NK-92 (cell line): ENCODE data around the gene ARFGEF3.

Experiments used
- DNase-seq: peaks from one replicate; lab custom pipeline; 2025; ENCODE audit not compliant: unreplicated experiment; lab: John Stamatoyannopoulos, UW

ARFGEF3 gene

DNA sequence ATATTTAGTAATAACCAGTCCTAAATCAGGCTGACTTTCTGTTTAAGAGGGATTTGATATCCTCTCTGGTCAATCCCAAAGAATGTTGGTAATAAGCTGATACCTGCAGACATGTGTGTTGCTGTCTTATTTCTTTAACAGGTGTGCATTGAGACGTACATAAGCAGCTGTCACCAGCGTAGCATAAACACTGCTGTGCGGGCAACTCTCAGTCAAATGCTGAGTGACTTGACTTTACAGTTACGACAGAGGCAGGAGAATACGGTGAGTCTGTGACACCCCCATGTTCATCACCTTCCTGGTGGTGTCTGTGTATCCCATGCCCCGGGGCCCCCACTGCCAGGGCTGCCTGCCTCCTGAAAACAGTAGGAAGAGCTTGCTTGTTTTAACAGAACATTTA lies 76.6 kb downstream of the ARFGEF3 start:
- DNase-seq: no peak

DNA sequence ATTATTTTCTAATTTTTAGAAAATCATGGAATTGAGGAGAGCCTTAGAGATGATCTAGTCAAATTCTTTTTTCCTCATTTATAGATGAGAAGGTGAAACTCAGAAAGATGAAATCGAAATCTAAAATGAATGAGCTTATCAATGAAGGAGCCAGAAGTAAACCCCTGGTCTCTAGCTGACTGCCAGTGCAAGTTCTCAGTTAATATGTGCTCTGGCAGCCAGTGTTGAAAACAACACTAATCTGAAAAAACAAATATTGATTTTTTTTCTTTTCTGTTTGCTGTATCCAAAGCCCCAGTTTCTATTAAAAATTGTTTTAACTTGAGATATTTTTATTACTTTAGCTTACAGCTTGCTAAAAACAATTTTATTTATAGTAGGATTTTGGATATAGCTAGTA lies 78.0 kb downstream of the ARFGEF3 start:
- DNase-seq: no peak

DNA sequence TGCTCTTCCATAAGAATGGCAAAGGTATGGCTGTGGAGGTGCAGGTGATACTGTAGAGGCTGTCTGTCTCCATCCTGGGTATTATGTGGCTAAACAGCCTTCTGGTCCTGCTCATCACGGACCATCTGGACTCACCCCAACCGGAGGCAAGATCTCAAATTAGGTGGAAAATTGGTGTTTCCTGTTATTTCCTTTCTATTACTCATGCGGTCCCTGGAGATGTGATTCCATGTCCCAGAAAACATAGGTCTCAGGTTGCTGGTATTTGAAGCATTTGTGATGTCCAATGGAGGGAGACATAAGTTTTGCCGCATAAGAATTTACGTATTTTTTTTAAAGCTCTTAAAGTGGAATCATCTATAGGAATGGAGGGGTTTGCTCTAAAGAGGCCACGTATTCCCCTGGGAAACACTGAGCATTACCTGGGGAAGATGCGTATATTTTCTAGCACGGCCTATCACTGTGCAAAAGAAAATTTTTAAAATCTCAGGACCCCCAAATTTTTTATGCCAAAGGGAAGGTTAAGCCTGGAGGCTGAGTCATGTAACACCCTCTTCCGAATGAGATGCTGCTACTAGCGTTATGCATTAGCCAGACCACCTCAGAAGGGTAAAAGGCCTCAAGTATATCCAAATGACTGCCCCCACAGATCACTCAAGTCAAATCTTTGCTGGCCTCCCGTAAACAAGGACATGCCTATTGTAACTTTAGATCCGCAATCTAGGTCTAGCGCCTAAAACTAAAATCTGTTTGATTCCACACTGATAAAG lies 78.9 kb downstream of the ARFGEF3 start:
- no peak for DNase-seq

DNA sequence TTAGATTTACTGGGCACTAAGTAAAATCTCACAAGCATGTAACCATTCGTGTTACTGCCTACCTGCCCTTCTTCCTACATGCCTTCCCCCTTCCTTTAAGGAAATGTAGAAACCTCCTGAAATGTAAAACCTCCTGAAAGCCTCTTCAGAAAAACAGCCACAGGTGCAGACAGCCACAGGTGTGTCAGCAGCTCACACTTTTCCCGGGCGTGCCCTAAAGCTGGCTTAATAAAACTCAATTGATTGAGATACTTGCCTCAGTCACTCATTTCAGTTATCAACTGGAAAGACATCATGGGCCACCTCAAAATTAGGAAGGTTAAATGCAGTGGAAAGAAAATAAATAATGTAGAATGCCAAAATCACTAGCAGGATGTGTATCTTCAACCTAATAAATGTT lies 79.6 kb downstream of the ARFGEF3 start:
- DNase-seq: no peak

DNA sequence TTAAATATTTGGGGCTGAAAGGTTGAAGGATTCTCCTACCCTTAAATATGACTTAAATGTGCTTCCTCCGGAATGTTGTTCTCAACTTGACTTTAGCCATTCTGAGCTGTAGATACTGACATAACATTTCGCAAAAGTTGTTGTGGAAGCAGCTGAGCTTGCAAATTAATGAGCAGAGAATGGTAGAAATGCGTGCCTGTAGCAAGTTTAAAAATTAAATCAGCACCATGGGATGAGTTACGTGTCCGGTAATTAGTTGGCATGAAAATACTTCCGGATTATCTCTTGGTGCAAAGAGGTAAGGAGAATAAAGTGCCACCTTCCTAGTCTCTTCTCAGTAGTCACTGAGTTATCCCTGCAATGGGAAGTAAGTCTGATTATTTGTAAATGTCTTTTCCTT lies 80.2 kb downstream of the ARFGEF3 start:
- no peak for DNase-seq

DNA sequence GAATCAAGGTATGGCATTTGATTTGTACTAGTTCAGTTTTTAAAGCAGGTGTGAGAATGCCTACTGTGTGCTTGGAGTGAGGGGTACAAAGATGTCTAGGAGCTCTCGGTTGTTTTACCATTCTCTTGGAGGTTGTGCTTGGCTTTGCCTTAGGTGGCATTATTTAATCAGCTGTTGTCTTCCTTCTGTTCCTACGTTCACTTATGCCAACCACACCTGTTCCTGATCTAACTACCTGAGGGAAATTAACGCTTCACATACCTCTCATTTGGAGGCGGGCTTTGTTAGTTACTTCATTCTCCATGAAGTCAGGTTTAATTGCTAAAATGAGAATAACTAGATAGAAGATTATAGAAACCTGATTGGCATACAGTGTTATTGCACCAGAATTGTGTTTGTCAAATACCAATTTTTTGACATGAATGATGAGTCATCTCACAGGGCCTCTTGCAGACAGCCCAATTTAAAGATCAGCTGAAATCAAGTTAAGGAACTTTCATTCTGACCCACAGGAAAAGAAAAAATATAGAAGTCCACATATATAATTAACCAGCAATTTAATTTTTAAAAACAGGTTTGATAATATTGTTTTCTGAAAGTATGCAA lies 81.4 kb downstream of the ARFGEF3 start:
- DNase-seq: no peak

DNA sequence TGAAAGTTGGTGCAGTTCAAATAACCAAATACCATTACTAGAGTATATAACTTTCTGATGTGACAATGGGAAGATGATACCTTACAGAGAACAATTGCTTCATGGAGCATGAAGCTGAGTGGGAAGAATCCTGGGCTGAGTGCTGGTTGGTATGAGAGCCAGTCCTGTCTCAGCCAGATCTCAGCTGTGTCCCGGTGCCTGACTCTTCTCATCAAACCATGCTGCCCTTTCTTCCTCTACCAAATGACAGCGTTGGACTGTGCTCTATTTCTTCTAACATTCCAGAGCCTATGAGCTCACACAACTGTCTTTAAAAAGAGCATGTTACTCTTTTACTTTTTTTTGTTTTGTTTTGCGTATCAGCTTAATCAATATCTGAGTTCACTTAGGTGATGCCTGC lies 84.0 kb downstream of the ARFGEF3 start:
- DNase-seq: no peak

DNA sequence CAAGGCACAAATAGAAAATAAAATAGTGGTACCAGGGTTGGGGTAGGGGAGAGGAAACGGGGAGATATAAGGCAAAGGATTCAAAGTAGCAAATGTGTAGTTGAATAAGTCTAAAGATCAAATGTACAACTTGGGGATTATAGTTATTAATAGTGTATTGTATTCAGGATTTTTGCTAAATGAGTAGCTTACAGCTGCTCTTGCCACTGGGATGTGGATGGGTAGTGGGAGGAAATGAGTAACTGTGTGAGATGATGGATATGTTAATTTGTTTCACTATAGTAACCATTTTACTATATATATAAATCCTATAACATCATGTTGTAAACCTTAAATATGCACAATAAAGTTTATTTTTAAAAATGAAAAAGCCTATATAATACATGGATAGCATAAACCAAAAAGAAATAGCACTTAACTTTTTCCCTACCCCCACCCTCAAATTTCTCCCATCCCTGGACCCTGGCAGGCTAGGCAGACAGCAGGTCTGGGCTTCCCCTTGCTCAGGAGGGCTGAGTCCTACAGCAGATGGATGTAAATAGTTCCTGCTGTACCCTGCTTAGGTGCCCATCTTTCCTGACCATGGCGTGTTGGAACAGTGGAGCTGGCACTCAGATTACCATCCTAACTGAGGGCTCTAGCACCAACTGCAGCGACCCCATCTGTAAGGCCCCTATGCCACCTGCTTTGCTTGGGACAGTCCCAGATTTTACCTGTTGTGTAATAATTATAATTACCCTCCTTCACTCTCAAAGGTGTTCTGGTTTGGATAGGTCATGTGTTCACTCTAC lies 85.1 kb downstream of the ARFGEF3 start:
- DNase-seq: no peak

DNA sequence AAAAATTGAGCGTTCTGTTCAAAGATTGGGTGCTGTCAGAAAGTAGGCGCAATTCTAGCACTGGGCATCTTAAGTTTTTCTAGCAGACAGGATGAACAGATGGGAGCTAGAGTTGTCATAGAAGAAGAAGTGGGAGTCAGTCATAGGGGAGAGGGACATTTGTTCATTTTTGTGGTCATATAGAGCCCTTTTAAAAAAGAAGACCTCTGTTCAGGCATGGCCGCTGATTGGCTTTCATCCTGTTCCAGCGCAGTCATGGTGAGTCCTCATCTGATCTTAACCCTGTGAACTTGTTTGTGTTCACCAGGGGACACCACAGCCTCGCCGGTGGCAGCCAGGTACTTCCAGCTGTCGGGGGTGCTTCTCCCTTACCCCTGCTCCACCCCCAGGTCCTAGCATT lies 86.3 kb downstream of the ARFGEF3 start:
- DNase-seq: no peak

DNA sequence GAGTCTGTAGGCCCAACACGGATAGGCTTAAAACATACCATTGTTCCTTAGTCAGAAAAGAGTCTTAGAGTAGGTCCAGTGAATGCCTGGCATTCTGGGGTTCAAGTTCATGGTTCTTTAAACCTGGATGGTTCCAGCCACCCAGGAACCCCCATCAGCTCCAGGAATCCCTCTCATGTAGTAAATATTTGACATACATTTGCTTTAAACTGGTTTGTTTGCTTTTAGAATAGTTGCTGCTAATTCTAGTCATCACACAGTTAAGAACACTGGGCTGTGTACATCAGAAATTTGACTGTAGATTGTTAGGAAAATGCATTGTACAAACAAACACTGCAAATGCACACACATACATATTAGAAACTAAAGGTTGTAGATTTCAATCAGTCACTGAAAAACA lies 87.1 kb downstream of the ARFGEF3 start:
- no peak for DNase-seq

DNA sequence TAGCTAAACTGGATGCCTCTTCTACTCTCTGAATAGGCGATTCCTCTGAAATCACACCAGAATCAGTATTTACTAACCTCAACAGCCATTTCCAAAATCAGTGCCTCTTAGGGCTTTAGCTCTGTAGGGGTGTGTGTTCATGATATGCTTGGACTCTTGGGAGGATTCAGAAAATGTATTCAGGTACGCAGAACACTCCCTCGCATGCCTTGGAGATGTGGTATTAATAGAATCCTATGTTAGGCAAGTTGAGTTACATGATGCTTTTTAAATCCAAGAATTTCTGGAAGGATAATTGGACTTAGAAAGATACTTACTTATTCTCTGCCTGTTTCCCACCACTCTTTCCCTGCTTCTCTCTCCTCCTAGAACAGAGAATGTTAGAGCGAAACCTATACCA lies 88.3 kb downstream of the ARFGEF3 start:
- no peak for DNase-seq

DNA sequence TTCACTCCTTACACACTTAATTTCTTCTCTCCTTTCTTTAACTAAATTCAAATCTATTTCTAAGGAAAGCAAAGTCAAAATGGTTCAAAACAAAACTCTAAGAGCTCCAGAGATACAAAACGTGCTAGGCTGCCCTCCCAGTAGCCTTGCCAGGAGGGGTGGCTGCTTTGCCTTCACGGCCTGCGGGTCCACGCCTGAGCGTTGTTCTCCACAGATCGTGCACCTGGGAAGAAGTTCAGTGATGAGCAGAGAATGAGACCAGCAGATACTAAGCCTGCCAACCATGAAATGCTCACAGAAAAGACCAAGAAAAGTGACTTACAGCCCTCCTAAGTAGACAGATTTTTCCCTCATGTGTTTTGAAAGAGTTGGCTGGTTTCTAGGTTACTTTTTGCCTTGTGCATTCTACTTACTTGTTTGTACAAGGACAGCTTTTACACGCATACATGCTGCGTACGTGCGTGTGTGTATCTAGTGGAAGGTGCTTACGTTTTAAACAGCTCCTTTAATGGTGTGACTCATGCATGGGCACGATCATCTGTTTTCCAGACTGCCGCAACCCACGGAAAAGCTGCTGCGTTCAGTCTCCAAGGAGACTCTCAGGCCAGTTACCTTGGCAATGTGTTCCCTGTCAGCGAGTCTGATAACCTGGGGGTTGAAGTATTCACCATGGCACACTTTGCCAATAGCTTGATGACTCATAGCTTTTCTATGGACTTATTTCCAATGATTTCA lies 88.9 kb downstream of the ARFGEF3 start:
- DNase-seq: no peak

DNA sequence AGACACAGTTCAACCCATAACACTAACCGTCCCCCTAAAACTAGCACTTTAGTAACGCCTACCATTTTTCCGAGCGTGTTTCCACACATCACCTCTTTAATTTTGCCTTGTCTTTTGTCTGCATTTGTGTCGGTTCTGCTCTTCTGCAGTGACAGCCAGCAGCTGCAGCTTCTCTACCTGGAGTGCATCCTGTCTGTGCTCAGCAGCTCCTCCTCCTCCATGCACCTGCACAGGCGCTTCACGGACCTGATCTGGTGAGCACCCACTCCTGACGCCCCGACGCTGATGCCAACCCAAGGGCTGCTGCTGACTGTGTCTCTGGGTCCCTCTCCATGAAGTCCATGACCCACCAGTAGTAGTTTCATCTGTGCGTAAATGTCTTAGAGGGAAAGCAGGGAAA lies 92.0 kb downstream of the ARFGEF3 start:
- DNase-seq: no peak

DNA sequence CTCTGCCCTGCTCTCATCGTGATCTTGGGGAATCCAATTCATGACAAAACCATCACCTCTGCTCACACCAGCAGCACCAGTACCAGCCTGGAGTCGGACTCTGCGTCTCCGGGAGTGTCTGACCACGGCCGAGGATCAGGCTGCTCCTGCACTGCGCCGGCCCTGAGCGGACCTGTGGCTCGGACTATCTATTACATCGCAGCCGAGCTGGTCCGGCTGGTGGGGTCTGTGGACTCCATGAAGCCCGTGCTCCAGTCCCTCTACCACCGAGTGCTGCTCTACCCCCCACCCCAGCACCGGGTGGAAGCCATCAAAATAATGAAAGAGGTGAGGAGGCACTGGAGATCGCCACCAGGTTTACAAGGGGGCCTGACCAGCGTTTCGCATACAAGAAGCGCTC lies 93.7 kb downstream of the ARFGEF3 start:
- DNase-seq: no peak

DNA sequence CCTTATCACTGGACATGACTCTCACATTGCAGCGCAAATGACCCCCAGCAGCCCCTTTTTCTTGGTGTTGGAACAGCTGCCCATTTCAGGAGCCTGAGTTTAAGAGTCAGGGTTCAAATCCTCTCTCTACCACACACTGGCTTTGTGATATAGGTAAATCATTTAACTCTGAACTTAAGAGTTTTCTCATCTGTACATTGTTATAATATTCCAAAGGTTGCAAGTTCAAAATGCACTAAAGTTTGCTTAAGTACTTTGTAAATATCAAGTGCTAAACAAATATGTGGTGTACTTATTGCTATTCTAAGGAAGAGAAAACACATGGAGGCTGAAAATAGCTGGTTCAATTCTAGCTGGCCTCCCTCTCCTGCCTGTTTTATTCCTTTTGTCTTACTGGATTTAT lies 95.9 kb downstream of the ARFGEF3 start:
- no peak for DNase-seq

DNA sequence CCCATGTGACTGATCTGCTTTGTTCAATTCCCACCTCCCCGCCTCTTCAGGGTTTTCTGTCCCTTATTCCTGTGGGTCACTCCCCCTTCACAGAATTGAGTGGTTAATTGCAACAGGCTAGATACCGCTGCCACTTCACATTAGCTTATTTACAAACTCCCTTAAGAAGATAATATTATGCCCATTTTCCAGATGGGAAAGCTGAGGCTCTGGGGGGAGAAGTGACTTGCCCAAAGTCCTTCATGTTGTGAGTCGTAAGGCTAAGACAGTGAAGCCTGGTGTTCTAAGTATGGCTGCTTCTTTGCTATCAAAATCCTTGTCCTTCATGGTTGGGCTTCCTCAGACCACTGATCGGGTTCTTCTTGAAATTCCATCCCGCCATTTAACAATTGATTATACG lies 96.5 kb downstream of the ARFGEF3 start:
- no peak for DNase-seq

DNA sequence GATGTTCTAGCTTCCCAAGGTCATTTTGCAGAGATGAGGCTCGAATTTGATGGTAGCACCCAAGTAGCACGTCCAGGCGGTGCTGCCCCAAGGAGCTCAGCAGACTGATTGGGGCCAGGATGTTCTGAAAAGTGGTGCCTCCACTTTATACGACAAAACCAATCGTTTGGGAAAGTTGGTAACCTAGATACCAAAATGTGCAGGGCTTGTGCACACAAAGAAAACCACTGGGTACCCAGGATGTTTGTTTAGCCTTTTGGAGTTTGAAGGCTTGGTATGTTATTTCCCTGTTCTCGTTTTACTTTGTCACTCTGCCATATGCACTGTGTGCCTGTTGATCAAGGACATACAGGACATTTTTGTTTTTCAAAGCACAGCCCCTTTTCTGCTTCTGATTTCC lies 97.3 kb downstream of the ARFGEF3 start:
- DNase-seq: no peak

DNA sequence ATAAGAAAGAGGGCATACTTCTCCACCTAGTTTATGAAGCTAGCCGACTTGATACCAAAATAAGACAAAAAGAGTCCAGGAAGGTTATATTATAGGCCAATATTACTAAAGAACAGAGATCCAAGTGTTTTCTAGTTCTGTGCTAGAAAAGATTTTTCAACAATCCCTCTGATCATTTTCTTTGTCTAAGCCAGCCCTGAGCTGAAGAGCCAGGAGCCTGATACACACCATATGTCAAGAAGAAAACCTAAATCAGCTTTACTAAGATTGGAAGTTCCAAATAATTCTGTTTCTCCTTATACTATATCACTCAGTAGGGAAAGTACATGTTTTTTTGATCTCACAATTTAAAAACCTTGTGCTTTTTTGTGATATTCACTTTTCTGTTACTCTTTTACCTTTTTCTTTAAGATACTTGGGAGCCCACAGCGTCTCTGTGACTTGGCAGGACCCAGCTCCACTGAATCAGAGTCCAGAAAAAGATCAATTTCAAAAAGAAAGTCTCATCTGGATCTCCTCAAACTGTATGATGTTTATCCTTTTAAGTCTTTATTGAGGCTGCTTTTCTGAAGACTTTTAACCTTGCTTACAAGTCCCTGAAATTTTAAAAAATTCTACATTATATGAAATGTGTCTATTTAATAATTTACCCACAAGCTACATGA lies 99.5 kb downstream of the ARFGEF3 start:
- no peak for DNase-seq

DNA sequence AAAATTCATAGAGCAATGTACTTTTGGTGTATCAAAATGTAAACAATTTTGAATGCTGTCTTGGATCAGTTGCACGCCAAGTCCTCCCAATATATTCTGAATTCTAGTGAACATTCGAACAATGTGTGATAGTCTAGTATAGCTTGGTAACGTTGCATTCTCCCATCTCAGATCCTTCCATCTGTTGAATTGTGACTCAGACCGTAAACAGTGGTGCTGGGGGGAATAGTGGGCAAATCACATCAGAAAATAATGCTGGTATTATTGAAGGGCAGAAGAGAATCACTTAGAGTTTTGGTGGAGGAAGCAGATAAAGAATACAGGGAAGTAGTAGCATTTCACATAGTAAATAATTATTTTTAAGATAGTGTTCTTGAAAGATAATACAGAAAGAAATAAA lies 102.2 kb downstream of the ARFGEF3 start:
- DNase-seq: no peak

DNA sequence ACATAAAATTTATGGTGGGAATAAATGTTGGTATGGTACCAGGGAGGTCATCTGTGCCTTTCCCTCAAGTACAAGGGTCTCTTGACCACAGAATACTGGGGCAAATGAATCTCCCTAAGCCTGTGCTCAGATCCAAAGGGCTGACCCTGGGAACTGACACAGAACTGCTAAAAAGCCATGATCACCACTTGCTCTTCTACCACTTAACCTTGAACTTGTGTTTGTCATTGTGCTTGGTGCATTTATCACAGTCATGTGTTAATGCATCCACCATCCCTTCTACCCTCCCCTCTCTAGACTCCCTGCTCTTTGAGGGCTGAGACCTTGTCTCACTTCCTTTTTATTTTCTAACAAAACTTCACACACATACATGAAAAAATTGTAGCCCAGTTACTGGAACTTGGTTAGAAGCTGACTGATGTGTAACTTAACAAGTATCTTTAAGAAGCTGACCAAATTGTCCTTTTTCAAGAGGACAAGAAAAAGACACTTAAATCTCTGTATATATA lies 102.7 kb downstream of the ARFGEF3 start:
- no peak for DNase-seq

DNA sequence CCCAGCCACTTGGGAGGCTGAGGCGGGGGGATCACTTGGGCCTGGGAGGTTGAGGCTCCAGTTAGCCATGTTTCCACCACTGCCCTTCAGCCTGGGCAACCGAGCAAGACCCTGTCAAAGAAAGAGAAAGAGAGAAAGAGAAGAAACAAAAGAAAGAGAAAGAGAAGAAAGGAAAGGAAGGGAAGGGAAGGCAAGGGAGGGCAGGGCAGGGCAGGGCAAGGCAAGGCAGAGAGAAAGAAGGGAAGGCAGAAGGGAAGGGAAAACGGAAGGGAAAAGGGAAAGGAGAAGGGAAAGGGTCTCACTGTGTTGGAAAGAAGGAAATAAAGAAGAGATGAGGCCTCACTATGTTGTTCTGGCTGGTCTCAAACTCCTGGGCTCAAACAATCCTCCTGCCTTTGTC lies 104.4 kb downstream of the ARFGEF3 start:
- no peak for DNase-seq
